Esophagus muscularis mucosa (tissue), 4 donors: ENCODE data around the gene RABL2B. TPM values are rescaled to one million over a fixed set of nuclear protein-coding genes. Genes with fewer than 3 reads are reported as not detected.

ENCODE experiments used
- DNase-seq: peaks from one replicate; pipeline ENCODE4 v3.0.0-alpha.2; 2017; ENCODE audit errors: extremely low spot score
- H3K27ac ChIP-seq, 4 donors: fragments of 200-600 bp; sonication (generic); replicated peaks in 1 of 4; 1 replicate in 3 of 4; 2 replicates in 1 of 4; pipeline ENCODE4 v1.5.1; 2016 to 2019; ENCODE audit warnings: mild to moderate bottlenecking in 1 of 4
- H3K27me3 ChIP-seq, 4 donors: fragments of 200-600 bp; sonication (generic); one replicate each; pipeline versions ENCODE4 v1.5.1 to v1.6.0; 2016 to 2019
- H3K36me3 ChIP-seq, 4 donors: fragments of 200-600 bp; sonication (generic); one replicate each; pipeline ENCODE4 v1.5.1; 2016 to 2019
- H3K4me1 ChIP-seq, 4 donors: fragments of 200-600 bp; sonication (generic); one replicate each; pipeline ENCODE4 v1.5.1; 2016 to 2019
- H3K4me3 ChIP-seq, 4 donors: fragments of 200-600 bp; sonication (generic); 1 replicate in 2 of 4; 2 replicates in 2 of 4; pipeline ENCODE4 v1.5.1; 2016 to 2019; ENCODE audit warnings: mild to moderate bottlenecking in 4 of 4, moderate library complexity in 1 of 4
- H3K9me3 ChIP-seq, 4 donors: fragments of 200-600 bp; sonication (generic); 1 replicate in 3 of 4; 2 replicates in 1 of 4; pipeline ENCODE4 v1.5.1; 2016 to 2019
- CTCF ChIP-seq, 3 experiments: fragments of 200-600 bp in 2 of 3; fragments of 450-650 bp in 1 of 3; sonication (generic) in 2 of 3; IDR thresholded peaks; one replicate each; pipeline ENCODE4 v1.5.1; 2017 to 2019; ENCODE audit warnings: antibody characterized with exemption in 3 of 3, mild to moderate bottlenecking in 2 of 3, moderate library complexity in 1 of 3
- EP300 ChIP-seq: sonication (generic); formaldehyde crosslinking; IDR thresholded peaks from one replicate; pipeline ENCODE4 v1.6.1; 2017; ENCODE audit warnings: antibody characterized with exemption
- POLR2A ChIP-seq: fragments of 450-650 bp; IDR thresholded peaks from one replicate; pipeline ENCODE4 v1.6.1; 2017; ENCODE audit warnings: antibody characterized with exemption, moderate library complexity, mild to moderate bottlenecking, low read depth
- POLR2AphosphoS5 ChIP-seq, 2 donors: sonication (generic); formaldehyde crosslinking; IDR thresholded peaks; one replicate each; pipeline ENCODE4 v1.6.1; 2017; ENCODE audit warnings: antibody characterized with exemption in 2 of 2
- WGBS: methylation state at CpG from one replicate; pipeline ENCODE4 v1.1.5; 2018; 5-methylcytosine and 5-hydroxymethylcytosine counted together
- intact Hi-C: fragments of 100-400 bp; cut with DNase I; formaldehyde crosslinking; loops from one replicate; pipeline ENCODE4 v1.15.1; 2023
- total RNA-seq, 4 donors: library from RNA; depleted of rRNA; stranded (reverse); fragments of >200 nt; gene quantifications; one replicate each; pipeline versions ENCODE4 v1.1.0 to v1.2.1, GENCODE V29; 2016

Gene RABL2B
- total RNA-seq, 4 donors from 2014 or later, result 9.9 to 18.3 (median 12.4) TPM

GRCh38 chr22:50731811-50732624 is 51.4 kb downstream of the RABL2B start:
- H3K9me3 ChIP-seq, result no peaks in the 10 kb centered on the region
- peaks cover 14 to 28% (median 24%) of the 10 kb centered on the region in 4 donors for H3K4me1 ChIP-seq
- intact Hi-C loops, result no loop called here
- DNase-seq, result no peak
- no peak for TF ChIP-seq EP300
- TF ChIP-seq CTCF (IDR thresholded peaks at IDR 0.05), result peak; percentile 45 to 72 (median 48)
- peak overlapping the region in 1 of 4 donors; percentile 11 for H3K4me3 ChIP-seq
- WGBS, result 66% methylated on average over 9 of the region's 32 CpGs
- H3K36me3 ChIP-seq, result peaks cover 0 to 41% (median 8%) of the 10 kb centered on the region in 4 donors
- H3K27me3 ChIP-seq, result peaks cover 0 to 53% (median 4%) of the 10 kb centered on the region in 4 donors
- no peak overlapping the region for H3K27ac ChIP-seq

- no peak overlapping the region for H3K27ac ChIP-seq
- H3K27me3 ChIP-seq, result peaks cover 0 to 53% (median 4%) of the 10 kb centered on the region in 4 donors
- intact Hi-C loops, result no loop called here
- H3K4me1 ChIP-seq, result peaks cover 14 to 31% (median 26%) of the 10 kb centered on the region in 4 donors
- WGBS, result 42% methylated on average over 13 of the region's 76 CpGs
- TF ChIP-seq CTCF (IDR thresholded peaks at IDR 0.05) (no peak), EP300 (no peak), POLR2A (no peak), POLR2AphosphoS5 (IDR thresholded peaks at IDR 0.05) (no peak)
- H3K36me3 ChIP-seq, result peaks cover 0 to 50% (median 16%) of the 10 kb centered on the region in 4 donors
- H3K4me3 ChIP-seq, result no peak overlapping the region
- no peaks in the 10 kb centered on the region for H3K9me3 ChIP-seq
- no peak for DNase-seq
These were observed 52.3 kb downstream of the RABL2B start for GRCh38 chr22:50730941-50731661.

GRCh38 chr22:50730013-50730891 is 53.2 kb downstream of the RABL2B start:
- peaks cover 14 to 31% (median 26%) of the 10 kb centered on the region in 4 donors for H3K4me1 ChIP-seq
- H3K4me3 ChIP-seq, result no peak overlapping the region
- peaks cover 0 to 48% (median 4%) of the 10 kb centered on the region in 4 donors for H3K27me3 ChIP-seq
- TF ChIP-seq EP300 (no peak), POLR2A (no peak), CTCF (IDR thresholded peaks at IDR 0.05) (no peak), POLR2AphosphoS5 (IDR thresholded peaks at IDR 0.05) (no peak)
- H3K36me3 ChIP-seq, result peaks cover 0 to 59% (median 24%) of the 10 kb centered on the region in 4 donors
- H3K9me3 ChIP-seq, result no peaks in the 10 kb centered on the region
- 48% methylated on average over 15 of the region's 54 CpGs for WGBS
- no peak overlapping the region for H3K27ac ChIP-seq
- intact Hi-C loops, result no loop called here
- DNase-seq, result no peak

- 93% methylated on average over 8 of the region's 21 CpGs for WGBS
- DNase-seq, result no peak
- Histone ChIP-seq H3K4me1 (peaks cover 18 to 31% (median 26%) of the 10 kb centered on the region in 4 donors), H3K27me3 (peaks cover 0 to 41% (median 4%) of the 10 kb centered on the region in 4 donors), H3K9me3 (no peaks in the 10 kb centered on the region), H3K27ac (no peak overlapping the region), H3K4me3 (no peak overlapping the region), H3K36me3 (peaks cover 0 to 66% (median 29%) of the 10 kb centered on the region in 4 donors)
- intact Hi-C loops, result no loop called here
- no peak for TF ChIP-seq EP300
- no peak for TF ChIP-seq CTCF (IDR thresholded peaks at IDR 0.05)
- no peak for TF ChIP-seq POLR2AphosphoS5 (IDR thresholded peaks at IDR 0.05)
- TF ChIP-seq POLR2A, result no peak
These were observed 53.9 kb downstream of the RABL2B start for GRCh38 chr22:50729391-50730012.
